Activated B cell treated with CpG ODN at 0.5 μM for 24 hours (primary cell): ENCODE data around the gene EGF. TPM values are rescaled to one million over a fixed set of nuclear protein-coding genes. Genes with fewer than 3 reads are reported as not detected.

Source experiments
- ATAC-seq: fragments of 200-7000 bp; cut with Tn5 transposase; one replicate; pipeline ENCODE4 v1.10.0; 2021; ENCODE audit warnings: low read depth, mild to moderate bottlenecking, moderate library complexity
- CTCF ChIA-PET: fragments of 350-600 bp; sonication (Branson Sonifier 250); formaldehyde crosslinking; loops from one replicate; lab custom pipeline; 2021; ENCODE audit warnings: antibody characterized with exemption; lab: Charles Lee
- POLR2A ChIA-PET: fragments of 350-600 bp; sonication (Branson Sonifier 250); formaldehyde crosslinking; loops from one replicate; lab custom pipeline; 2021; ENCODE audit warnings: antibody characterized with exemption; lab: Charles Lee
- DNase-seq: peaks from one replicate; pipeline ENCODE4 v3.0.0; 2022
- H3K27ac Mint-ChIP-seq: one replicate; pipeline ENCODE4 v1.8.0; 2020; ENCODE audit warnings: mixed read lengths
- H3K27me3 Mint-ChIP-seq: one replicate; pipeline ENCODE4 v1.8.0; 2021; ENCODE audit warnings: mixed read lengths
- H3K36me3 Mint-ChIP-seq: one replicate; pipeline ENCODE4 v1.8.0; 2021; ENCODE audit warnings: low read depth, mixed read lengths
- H3K4me1 Mint-ChIP-seq: one replicate; pipeline ENCODE4 v1.8.0; 2021; ENCODE audit warnings: mixed read lengths
- H3K4me3 Mint-ChIP-seq: one replicate; pipeline ENCODE4 v1.8.0; 2020; ENCODE audit warnings: mild to moderate bottlenecking, mixed read lengths
- H3K9me3 Mint-ChIP-seq: one replicate; pipeline ENCODE4 v1.8.0; 2020; ENCODE audit warnings: mixed read lengths
- CTCF ChIP-seq: fragments of 200-600 bp; IDR thresholded peaks from one replicate; pipeline ENCODE4 v1.8.0; 2022; ENCODE audit warnings: antibody characterized with exemption, mild to moderate bottlenecking
- intact Hi-C: fragments of 100-400 bp; cut with micrococcal nuclease; formaldehyde crosslinking; loops from one replicate; pipeline ENCODE4 v1.15.1; 2024
- total RNA-seq: library from RNA; stranded (reverse); gene quantifications from 2 replicates; pipeline ENCODE4 v1.2.3, GENCODE V29; 2022

EGF gene
- total RNA-seq, 1 donor from 2014 or later, result not detected

- no peak for DNase-seq
- no peaks in the 10 kb centered on the region for H3K36me3 Mint-ChIP-seq
- TF ChIP-seq CTCF, result no peak
- H3K4me3 Mint-ChIP-seq, result no peak overlapping the region
- ATAC-seq, result no peak
- ChIA-PET CTCF (no interaction called here), POLR2A (no interaction called here)
- intact Hi-C loops, result no loop called here
- no peaks in the 10 kb centered on the region for H3K27me3 Mint-ChIP-seq
- H3K9me3 Mint-ChIP-seq, result no peaks in the 10 kb centered on the region
- H3K27ac Mint-ChIP-seq, result no peak overlapping the region
- H3K4me1 Mint-ChIP-seq, result no peaks in the 10 kb centered on the region
Measured at GRCh38 chr4:109955146-109955545, 42.5 kb downstream of the EGF start.

GRCh38 chr4:109957227-109957626 is 44.5 kb downstream of the EGF start:
- no peak for ATAC-seq
- no peak for DNase-seq
- Mint-ChIP-seq H3K9me3 (no peaks in the 10 kb centered on the region), H3K4me1 (no peaks in the 10 kb centered on the region), H3K36me3 (no peaks in the 10 kb centered on the region), H3K4me3 (no peak overlapping the region), H3K27me3 (no peaks in the 10 kb centered on the region), H3K27ac (no peak overlapping the region)
- ChIA-PET POLR2A (no interaction called here), CTCF (no interaction called here)
- no peak for TF ChIP-seq CTCF
- intact Hi-C loops, result no loop called here

- Mint-ChIP-seq H3K4me1 (no peaks in the 10 kb centered on the region), H3K4me3 (no peak overlapping the region), H3K27ac (no peak overlapping the region), H3K27me3 (peaks cover 3% of the 10 kb centered on the region), H3K36me3 (no peaks in the 10 kb centered on the region), H3K9me3 (no peaks in the 10 kb centered on the region)
- ChIA-PET POLR2A (interaction anchor here (0.6 kb wide), 1 partner anchor 10 kb away, joined by 4 read pairs; no protein-coding TSS in a partner anchor), CTCF (no interaction called here)
- no peak for TF ChIP-seq CTCF
- no peak for DNase-seq
- no peak for ATAC-seq
- intact Hi-C loops, result no loop called here
Measured at GRCh38 chr4:109959195-109959594, 46.5 kb downstream of the EGF start.

GRCh38 chr4:109962401-109962800 is 49.7 kb downstream of the EGF start:
- no peaks in the 10 kb centered on the region for H3K36me3 Mint-ChIP-seq
- no peaks in the 10 kb centered on the region for H3K9me3 Mint-ChIP-seq
- CTCF ChIA-PET, result no interaction called here
- POLR2A ChIA-PET, result no interaction called here
- H3K4me3 Mint-ChIP-seq, result no peak overlapping the region
- no peaks in the 10 kb centered on the region for H3K4me1 Mint-ChIP-seq
- ATAC-seq (no peak), DNase-seq (no peak)
- TF ChIP-seq CTCF, result no peak
- H3K27ac Mint-ChIP-seq, result no peak overlapping the region
- intact Hi-C loops, result no loop called here
- H3K27me3 Mint-ChIP-seq, result peaks cover 12% of the 10 kb centered on the region

- H3K4me3 Mint-ChIP-seq, result no peak overlapping the region
Measured at GRCh38 chr4:109966891-109967481, 54.3 kb downstream of the EGF start.

More at GRCh38 chr4:109966891-109967481, 54.3 kb downstream of the EGF start:
- no peak for ATAC-seq
- Mint-ChIP-seq H3K9me3 (no peaks in the 10 kb centered on the region), H3K36me3 (no peaks in the 10 kb centered on the region), H3K27me3 (peaks cover 22% of the 10 kb centered on the region), H3K4me1 (peaks cover 21% of the 10 kb centered on the region), H3K27ac (no peak overlapping the region)
- ChIA-PET POLR2A (no interaction called here), CTCF (no interaction called here)
- TF ChIP-seq CTCF, result no peak
- no peak for DNase-seq
- intact Hi-C loops, result no loop called here
